ENCODE measurements around the gene ERN2. TPM values are rescaled to one million over a fixed set of nuclear protein-coding genes. Genes with fewer than 3 reads are reported as not detected.

ERN2 gene
- total RNA-seq, 1 experiment from 2014 or later, result 1.8 TPM

- ATAC-seq (no peak), DNase-seq (ENCODE audit: low spot score) (no peak)
- ChIA-PET POLR2A (no interaction called here), CTCF (interaction anchor here (1.4 kb wide), 1 partner anchor 15 kb away, joined by 3 read pairs; no protein-coding TSS in a partner anchor)
- no peak overlapping the region for H3K27ac Mint-ChIP-seq
- TF ChIP-seq NFE2L1 (CRISPR knock-in tag; IDR thresholded peaks at IDR 0.05), result no peak
- TF ChIP-seq ZNF416 (CRISPR knock-in tag; IDR thresholded peaks at IDR 0.05), result no peak
- no peak for TF ChIP-seq ZNF671 (CRISPR knock-in tag; IDR thresholded peaks at IDR 0.05)
- TF ChIP-seq JUN (CRISPR knock-in tag; IDR thresholded peaks at IDR 0.05), result no peak
- H3K36me3 Mint-ChIP-seq, result peaks cover 17% of the 10 kb centered on the region
- H3K4me3 Mint-ChIP-seq, result no peak overlapping the region
- peaks cover 20% of the 10 kb centered on the region for H3K9me3 Mint-ChIP-seq
- peaks cover 5% of the 10 kb centered on the region; the same call in 1 of the 2 replicates for H3K4me1 Mint-ChIP-seq
- peaks cover 61% of the 10 kb centered on the region for H3K27me3 Mint-ChIP-seq (ENCODE audit: low read depth)
Measured at GRCh38 chr16:23710008-23710407, 3.0 kb downstream of the ERN2 start.

- POLR2A ChIA-PET, result no interaction called here
- Mint-ChIP-seq H3K9me3 (peaks cover 20% of the 10 kb centered on the region), H3K4me3 (no peak overlapping the region), H3K27me3 (ENCODE audit: low read depth) (peaks cover 56% of the 10 kb centered on the region), H3K4me1 (peaks cover 5% of the 10 kb centered on the region; the same call in 1 of the 2 replicates), H3K36me3 (peaks cover 17% of the 10 kb centered on the region), H3K27ac (no peak overlapping the region)
- CTCF ChIA-PET, result interaction anchor here (1.4 kb wide), 1 partner anchor 15 kb away, joined by 3 read pairs; no protein-coding TSS in a partner anchor
- TF ChIP-seq, protein P1, sequence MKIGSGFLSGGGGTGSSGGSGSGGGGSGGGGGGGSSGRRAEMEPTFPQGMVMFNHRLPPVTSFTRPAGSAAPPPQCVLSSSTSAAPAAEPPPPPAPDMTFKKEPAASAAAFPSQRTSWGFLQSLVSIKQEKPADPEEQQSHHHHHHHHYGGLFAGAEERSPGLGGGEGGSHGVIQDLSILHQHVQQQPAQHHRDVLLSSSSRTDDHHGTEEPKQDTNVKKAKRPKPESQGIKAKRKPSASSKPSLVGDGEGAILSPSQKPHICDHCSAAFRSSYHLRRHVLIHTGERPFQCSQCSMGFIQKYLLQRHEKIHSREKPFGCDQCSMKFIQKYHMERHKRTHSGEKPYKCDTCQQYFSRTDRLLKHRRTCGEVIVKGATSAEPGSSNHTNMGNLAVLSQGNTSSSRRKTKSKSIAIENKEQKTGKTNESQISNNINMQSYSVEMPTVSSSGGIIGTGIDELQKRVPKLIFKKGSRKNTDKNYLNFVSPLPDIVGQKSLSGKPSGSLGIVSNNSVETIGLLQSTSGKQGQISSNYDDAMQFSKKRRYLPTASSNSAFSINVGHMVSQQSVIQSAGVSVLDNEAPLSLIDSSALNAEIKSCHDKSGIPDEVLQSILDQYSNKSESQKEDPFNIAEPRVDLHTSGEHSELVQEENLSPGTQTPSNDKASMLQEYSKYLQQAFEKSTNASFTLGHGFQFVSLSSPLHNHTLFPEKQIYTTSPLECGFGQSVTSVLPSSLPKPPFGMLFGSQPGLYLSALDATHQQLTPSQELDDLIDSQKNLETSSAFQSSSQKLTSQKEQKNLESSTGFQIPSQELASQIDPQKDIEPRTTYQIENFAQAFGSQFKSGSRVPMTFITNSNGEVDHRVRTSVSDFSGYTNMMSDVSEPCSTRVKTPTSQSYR (CRISPR knock-in tag; IDR thresholded peaks at IDR 0.05), result no peak
- TF ChIP-seq, protein P2, sequence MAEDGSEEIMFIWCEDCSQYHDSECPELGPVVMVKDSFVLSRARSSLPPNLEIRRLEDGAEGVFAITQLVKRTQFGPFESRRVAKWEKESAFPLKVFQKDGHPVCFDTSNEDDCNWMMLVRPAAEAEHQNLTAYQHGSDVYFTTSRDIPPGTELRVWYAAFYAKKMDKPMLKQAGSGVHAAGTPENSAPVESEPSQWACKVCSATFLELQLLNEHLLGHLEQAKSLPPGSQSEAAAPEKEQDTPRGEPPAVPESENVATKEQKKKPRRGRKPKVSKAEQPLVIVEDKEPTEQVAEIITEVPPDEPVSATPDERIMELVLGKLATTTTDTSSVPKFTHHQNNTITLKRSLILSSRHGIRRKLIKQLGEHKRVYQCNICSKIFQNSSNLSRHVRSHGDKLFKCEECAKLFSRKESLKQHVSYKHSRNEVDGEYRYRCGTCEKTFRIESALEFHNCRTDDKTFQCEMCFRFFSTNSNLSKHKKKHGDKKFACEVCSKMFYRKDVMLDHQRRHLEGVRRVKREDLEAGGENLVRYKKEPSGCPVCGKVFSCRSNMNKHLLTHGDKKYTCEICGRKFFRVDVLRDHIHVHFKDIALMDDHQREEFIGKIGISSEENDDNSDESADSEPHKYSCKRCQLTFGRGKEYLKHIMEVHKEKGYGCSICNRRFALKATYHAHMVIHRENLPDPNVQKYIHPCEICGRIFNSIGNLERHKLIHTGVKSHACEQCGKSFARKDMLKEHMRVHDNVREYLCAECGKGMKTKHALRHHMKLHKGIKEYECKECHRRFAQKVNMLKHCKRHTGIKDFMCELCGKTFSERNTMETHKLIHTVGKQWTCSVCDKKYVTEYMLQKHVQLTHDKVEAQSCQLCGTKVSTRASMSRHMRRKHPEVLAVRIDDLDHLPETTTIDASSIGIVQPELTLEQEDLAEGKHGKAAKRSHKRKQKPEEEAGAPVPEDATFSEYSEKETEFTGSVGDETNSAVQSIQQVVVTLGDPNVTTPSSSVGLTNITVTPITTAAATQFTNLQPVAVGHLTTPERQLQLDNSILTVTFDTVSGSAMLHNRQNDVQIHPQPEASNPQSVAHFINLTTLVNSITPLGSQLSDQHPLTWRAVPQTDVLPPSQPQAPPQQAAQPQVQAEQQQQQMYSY (CRISPR knock-in tag; IDR thresholded peaks at IDR 0.05), result no peak
- no peak for TF ChIP-seq RORB (CRISPR knock-in tag; IDR thresholded peaks at IDR 0.05)
- TF ChIP-seq, protein P3, sequence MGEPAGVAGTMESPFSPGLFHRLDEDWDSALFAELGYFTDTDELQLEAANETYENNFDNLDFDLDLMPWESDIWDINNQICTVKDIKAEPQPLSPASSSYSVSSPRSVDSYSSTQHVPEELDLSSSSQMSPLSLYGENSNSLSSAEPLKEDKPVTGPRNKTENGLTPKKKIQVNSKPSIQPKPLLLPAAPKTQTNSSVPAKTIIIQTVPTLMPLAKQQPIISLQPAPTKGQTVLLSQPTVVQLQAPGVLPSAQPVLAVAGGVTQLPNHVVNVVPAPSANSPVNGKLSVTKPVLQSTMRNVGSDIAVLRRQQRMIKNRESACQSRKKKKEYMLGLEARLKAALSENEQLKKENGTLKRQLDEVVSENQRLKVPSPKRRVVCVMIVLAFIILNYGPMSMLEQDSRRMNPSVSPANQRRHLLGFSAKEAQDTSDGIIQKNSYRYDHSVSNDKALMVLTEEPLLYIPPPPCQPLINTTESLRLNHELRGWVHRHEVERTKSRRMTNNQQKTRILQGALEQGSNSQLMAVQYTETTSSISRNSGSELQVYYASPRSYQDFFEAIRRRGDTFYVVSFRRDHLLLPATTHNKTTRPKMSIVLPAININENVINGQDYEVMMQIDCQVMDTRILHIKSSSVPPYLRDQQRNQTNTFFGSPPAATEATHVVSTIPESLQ (CRISPR knock-in tag; IDR thresholded peaks at IDR 0.05), result no peak
- no peak for TF ChIP-seq KAT7 (CRISPR knock-in tag; IDR thresholded peaks at IDR 0.05; ENCODE audit: borderline replicate concordance)
- no peak for TF ChIP-seq ZNF317 (CRISPR knock-in tag; IDR thresholded peaks at IDR 0.05; ENCODE audit: borderline replicate concordance, low read depth)
- TF ChIP-seq, protein P4, sequence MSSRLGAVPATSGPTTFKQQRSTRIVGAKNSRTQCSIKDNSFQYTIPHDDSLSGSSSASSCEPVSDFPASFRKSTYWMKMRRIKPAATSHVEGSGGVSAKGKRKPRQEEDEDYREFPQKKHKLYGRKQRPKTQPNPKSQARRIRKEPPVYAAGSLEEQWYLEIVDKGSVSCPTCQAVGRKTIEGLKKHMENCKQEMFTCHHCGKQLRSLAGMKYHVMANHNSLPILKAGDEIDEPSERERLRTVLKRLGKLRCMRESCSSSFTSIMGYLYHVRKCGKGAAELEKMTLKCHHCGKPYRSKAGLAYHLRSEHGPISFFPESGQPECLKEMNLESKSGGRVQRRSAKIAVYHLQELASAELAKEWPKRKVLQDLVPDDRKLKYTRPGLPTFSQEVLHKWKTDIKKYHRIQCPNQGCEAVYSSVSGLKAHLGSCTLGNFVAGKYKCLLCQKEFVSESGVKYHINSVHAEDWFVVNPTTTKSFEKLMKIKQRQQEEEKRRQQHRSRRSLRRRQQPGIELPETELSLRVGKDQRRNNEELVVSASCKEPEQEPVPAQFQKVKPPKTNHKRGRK (CRISPR knock-in tag; IDR thresholded peaks at IDR 0.05; ENCODE audit: borderline replicate concordance), result no peak
- TF ChIP-seq, protein P5, sequence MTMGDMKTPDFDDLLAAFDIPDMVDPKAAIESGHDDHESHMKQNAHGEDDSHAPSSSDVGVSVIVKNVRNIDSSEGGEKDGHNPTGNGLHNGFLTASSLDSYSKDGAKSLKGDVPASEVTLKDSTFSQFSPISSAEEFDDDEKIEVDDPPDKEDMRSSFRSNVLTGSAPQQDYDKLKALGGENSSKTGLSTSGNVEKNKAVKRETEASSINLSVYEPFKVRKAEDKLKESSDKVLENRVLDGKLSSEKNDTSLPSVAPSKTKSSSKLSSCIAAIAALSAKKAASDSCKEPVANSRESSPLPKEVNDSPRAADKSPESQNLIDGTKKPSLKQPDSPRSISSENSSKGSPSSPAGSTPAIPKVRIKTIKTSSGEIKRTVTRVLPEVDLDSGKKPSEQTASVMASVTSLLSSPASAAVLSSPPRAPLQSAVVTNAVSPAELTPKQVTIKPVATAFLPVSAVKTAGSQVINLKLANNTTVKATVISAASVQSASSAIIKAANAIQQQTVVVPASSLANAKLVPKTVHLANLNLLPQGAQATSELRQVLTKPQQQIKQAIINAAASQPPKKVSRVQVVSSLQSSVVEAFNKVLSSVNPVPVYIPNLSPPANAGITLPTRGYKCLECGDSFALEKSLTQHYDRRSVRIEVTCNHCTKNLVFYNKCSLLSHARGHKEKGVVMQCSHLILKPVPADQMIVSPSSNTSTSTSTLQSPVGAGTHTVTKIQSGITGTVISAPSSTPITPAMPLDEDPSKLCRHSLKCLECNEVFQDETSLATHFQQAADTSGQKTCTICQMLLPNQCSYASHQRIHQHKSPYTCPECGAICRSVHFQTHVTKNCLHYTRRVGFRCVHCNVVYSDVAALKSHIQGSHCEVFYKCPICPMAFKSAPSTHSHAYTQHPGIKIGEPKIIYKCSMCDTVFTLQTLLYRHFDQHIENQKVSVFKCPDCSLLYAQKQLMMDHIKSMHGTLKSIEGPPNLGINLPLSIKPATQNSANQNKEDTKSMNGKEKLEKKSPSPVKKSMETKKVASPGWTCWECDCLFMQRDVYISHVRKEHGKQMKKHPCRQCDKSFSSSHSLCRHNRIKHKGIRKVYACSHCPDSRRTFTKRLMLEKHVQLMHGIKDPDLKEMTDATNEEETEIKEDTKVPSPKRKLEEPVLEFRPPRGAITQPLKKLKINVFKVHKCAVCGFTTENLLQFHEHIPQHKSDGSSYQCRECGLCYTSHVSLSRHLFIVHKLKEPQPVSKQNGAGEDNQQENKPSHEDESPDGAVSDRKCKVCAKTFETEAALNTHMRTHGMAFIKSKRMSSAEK (CRISPR knock-in tag; IDR thresholded peaks at IDR 0.05; ENCODE audit: borderline replicate concordance), result no peak
- TF ChIP-seq NFE2L1 (CRISPR knock-in tag; IDR thresholded peaks at IDR 0.05), result no peak
- TF ChIP-seq ZBTB21 (CRISPR knock-in tag; IDR thresholded peaks at IDR 0.05; ENCODE audit: borderline replicate concordance), result no peak
- no peak for TF ChIP-seq ZNF425 (CRISPR knock-in tag; conservative IDR thresholded peaks at IDR 0.05)
- no peak for TF ChIP-seq IRF2 (CRISPR knock-in tag; IDR thresholded peaks at IDR 0.05; ENCODE audit: borderline replicate concordance, low read depth)
- TF ChIP-seq SMAD4 (CRISPR knock-in tag; IDR thresholded peaks at IDR 0.05), result no peak
- TF ChIP-seq GTF2I (CRISPR knock-in tag; conservative IDR thresholded peaks at IDR 0.05), result no peak
- DNase-seq (ENCODE audit: low spot score) (no peak), ATAC-seq (no peak)
Measured at GRCh38 chr16:23709536-23709935, 3.5 kb downstream of the ERN2 start.

All from WTC11 (cell line).